KMS-11 (cell line): ENCODE measurements around the gene MARK2.

Experiments used
- H2AFZ ChIP-seq: fragments of 200-600 bp; sonication (generic); 2 replicates; pipeline ENCODE4 v1.6.1; 2016; ENCODE audit warnings: antibody characterized with exemption, mixed run types, low read depth
- H3K27ac ChIP-seq: fragments of 200-600 bp; sonication (generic); 2 replicates; pipeline ENCODE4 v1.6.1; 2016; ENCODE audit warnings: mild to moderate bottlenecking, mixed run types
- H3K27me3 ChIP-seq: fragments of 200-600 bp; sonication (generic); 2 replicates; pipeline ENCODE4 v1.6.1; 2017; ENCODE audit warnings: mild to moderate bottlenecking, low read depth, mixed run types, moderate library complexity; ENCODE audit not compliant: insufficient read depth
- H3K36me3 ChIP-seq: fragments of 200-600 bp; sonication (generic); 2 replicates; pipeline ENCODE4 v1.6.1; 2017; ENCODE audit warnings: mild to moderate bottlenecking, mixed run types; ENCODE audit not compliant: insufficient read depth
- H3K4me1 ChIP-seq: fragments of 200-600 bp; sonication (generic); 2 replicates; pipeline ENCODE4 v1.6.1; 2016; ENCODE audit warnings: mild to moderate bottlenecking, low read depth, mixed run types; ENCODE audit not compliant: poor library complexity, severe bottlenecking
- H3K4me2 ChIP-seq: fragments of 200-600 bp; sonication (generic); 2 replicates; pipeline ENCODE4 v1.7.0; 2016; ENCODE audit warnings: mild to moderate bottlenecking, mixed run types
- H3K4me3 ChIP-seq: fragments of 200-600 bp; sonication (generic); IDR thresholded peaks from 2 replicates; pipeline ENCODE4 v1.6.1; 2017; ENCODE audit warnings: low read depth, low read length, mixed read lengths; ENCODE audit not compliant: insufficient read depth
- H3K79me2 ChIP-seq: fragments of 200-600 bp; sonication (generic); 2 replicates; pipeline ENCODE4 v1.6.1; 2016; ENCODE audit warnings: low read depth, mixed run types; ENCODE audit not compliant: insufficient read depth
- H3K9ac ChIP-seq: fragments of 200-600 bp; sonication (generic); 2 replicates; pipeline ENCODE4 v1.6.1; 2016; ENCODE audit warnings: mild to moderate bottlenecking, mixed run types
- H4K20me1 ChIP-seq: fragments of 200-600 bp; sonication (generic); 2 replicates; pipeline ENCODE4 v1.6.1; 2016; ENCODE audit warnings: mild to moderate bottlenecking, mixed run types; ENCODE audit not compliant: insufficient read depth
- TF ChIP-seq, protein P1 (sequence below): fragments of 200-600 bp; sonication (generic); conservative IDR thresholded peaks from 2 replicates; pipeline ENCODE4 v1.6.1; 2017; ENCODE audit warnings: low read depth, mild to moderate bottlenecking, antibody characterized with exemption, low read length, moderate library complexity, mixed read lengths

The MARK2 gene

DNA sequence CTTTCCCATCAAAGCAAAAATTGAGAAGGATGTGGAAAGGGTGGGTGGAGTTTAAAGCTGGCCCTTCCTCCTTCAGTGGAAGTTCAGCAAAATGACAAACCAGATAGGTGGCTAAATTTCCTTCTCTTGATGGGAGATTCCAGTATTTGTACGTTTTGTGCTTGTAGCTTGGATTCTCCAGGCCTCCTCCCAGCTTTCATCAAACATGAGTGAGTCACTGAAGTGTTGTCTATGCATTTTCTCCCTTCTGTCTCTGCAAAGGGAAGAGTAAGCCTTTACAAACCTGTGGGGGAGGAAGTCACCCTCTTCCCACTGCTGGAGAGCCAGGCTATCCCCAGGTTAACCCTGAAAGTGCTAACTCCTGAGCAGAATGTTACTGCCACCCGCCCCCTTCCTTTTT is 6.4 kb downstream of the MARK2 start:
- Histone ChIP-seq H3K79me2 (peaks cover 88% of the 10 kb centered on the region), H2AFZ (no peak overlapping the region), H3K4me1 (peaks cover 29% of the 10 kb centered on the region), H3K4me3 (no peak overlapping the region), H3K4me2 (no peak overlapping the region), H3K27ac (no peak overlapping the region), H3K36me3 (no peaks in the 10 kb centered on the region), H4K20me1 (peaks cover 9% of the 10 kb centered on the region; the same call in 1 of the 2 replicates), H3K9ac (no peak overlapping the region), H3K27me3 (no peaks in the 10 kb centered on the region)
- TF ChIP-seq, protein P1, sequence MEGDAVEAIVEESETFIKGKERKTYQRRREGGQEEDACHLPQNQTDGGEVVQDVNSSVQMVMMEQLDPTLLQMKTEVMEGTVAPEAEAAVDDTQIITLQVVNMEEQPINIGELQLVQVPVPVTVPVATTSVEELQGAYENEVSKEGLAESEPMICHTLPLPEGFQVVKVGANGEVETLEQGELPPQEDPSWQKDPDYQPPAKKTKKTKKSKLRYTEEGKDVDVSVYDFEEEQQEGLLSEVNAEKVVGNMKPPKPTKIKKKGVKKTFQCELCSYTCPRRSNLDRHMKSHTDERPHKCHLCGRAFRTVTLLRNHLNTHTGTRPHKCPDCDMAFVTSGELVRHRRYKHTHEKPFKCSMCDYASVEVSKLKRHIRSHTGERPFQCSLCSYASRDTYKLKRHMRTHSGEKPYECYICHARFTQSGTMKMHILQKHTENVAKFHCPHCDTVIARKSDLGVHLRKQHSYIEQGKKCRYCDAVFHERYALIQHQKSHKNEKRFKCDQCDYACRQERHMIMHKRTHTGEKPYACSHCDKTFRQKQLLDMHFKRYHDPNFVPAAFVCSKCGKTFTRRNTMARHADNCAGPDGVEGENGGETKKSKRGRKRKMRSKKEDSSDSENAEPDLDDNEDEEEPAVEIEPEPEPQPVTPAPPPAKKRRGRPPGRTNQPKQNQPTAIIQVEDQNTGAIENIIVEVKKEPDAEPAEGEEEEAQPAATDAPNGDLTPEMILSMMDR = no peak

DNA sequence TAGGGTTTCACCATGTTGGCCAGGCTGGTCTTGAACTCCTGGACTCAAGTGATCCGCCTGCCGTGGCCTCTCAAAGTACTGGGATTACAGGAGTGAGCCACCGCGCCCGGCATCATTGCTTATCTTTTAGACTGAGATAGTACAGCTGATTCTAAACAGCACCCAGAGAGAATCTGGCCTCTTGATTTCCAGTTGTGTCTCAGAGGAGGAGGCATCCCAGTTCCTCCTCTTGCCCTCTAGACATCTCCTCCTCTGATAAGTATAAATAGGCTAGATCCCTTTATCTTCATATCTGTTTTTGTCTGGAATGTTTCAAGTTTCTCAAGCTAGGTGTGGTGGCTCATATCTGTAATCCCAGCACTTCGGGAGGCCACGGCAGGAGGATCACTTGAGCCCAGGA is 7.0 kb downstream of the MARK2 start:
- Histone ChIP-seq H4K20me1 (peaks cover 5% of the 10 kb centered on the region; the same call in 1 of the 2 replicates), H2AFZ (no peak overlapping the region), H3K4me2 (no peak overlapping the region), H3K27ac (no peak overlapping the region), H3K4me3 (no peak overlapping the region), H3K4me1 (peaks cover 29% of the 10 kb centered on the region), H3K79me2 (peaks cover 88% of the 10 kb centered on the region), H3K36me3 (no peaks in the 10 kb centered on the region), H3K27me3 (no peaks in the 10 kb centered on the region), H3K9ac (no peak overlapping the region)
- TF ChIP-seq, protein P1 = no peak

DNA sequence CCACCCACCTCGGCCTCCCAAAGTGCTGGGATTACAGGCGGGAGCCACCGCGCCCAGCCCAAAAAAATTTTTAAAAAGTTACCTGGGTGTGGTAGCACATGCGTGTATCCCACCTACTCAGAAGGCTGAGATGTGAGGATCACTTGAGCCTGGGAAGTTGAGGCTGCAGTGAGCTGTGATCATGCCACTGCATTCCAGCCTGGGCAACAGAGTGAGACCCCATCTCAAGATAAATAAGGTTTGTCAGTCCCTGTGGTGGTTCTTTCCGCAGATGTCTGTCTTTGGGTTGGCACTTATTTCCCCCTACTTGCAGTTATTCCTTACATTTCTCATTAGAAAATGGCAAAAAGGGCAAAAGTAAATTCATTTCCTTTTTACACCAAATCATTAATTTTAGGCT is 8.0 kb downstream of the MARK2 start:
- H2AFZ ChIP-seq = no peak overlapping the region
- H3K4me3 ChIP-seq = no peak overlapping the region
- TF ChIP-seq, protein P1 = no peak
- peaks cover 85% of the 10 kb centered on the region for H3K79me2 ChIP-seq
- no peak overlapping the region for H3K9ac ChIP-seq
- no peak overlapping the region for H3K27ac ChIP-seq
- no peaks in the 10 kb centered on the region for H3K27me3 ChIP-seq
- H3K36me3 ChIP-seq = no peaks in the 10 kb centered on the region
- H3K4me1 ChIP-seq = peaks cover 29% of the 10 kb centered on the region
- H4K20me1 ChIP-seq = peaks cover 7% of the 10 kb centered on the region; the same call in 1 of the 2 replicates
- no peak overlapping the region for H3K4me2 ChIP-seq

DNA sequence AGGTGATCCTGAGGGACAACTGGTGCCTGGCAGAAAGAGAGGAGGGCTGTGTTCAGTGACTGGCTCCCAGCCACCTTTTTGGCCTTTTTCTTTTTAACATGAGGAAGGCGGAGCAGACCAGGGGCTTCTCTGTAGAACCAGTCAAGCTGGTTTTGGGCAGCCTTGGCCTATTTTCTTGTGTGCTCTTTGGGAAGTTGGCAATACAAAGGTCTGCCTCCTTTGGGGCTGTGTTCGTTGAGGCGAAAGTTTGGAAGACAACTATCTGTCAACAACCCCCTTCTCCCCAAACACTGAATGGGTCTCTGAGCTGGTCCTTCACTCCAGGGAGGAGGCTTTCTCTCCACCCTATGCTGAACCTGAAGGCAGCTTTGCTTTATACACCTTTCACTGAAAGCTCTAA is 8.5 kb downstream of the MARK2 start:
- Histone ChIP-seq H3K27ac (no peak overlapping the region), H3K9ac (no peak overlapping the region), H3K4me1 (peaks cover 29% of the 10 kb centered on the region), H3K36me3 (no peaks in the 10 kb centered on the region), H4K20me1 (peaks cover 7% of the 10 kb centered on the region; the same call in 1 of the 2 replicates), H3K4me3 (no peak overlapping the region), H3K4me2 (no peak overlapping the region), H3K79me2 (peaks cover 84% of the 10 kb centered on the region), H2AFZ (no peak overlapping the region), H3K27me3 (no peaks in the 10 kb centered on the region)
- TF ChIP-seq, protein P1 = no peak
